Uterus (tissue), 4 donors: ENCODE data around the gene ZC3H12D. TPM values are rescaled to one million over a fixed set of nuclear protein-coding genes. Genes with fewer than 3 reads are reported as not detected.

Experiments
- DNase-seq, 2 donors: peaks; one replicate each; pipeline ENCODE4 v3.0.0-alpha.2; 2019 to 2020
- H3K27ac ChIP-seq, 2 donors: fragments of 200-600 bp; sonication (generic); 1 replicate in 1 of 2; 2 replicates in 1 of 2; pipeline ENCODE4 v1.5.1; 2016 to 2018
- H3K27me3 ChIP-seq, 2 donors: fragments of 200-600 bp; sonication (generic); one replicate each; pipeline ENCODE4 v1.5.1; 2018 to 2019; ENCODE audit warnings: control low read depth in 1 of 2
- H3K36me3 ChIP-seq, 2 donors: fragments of 200-600 bp; sonication (generic); one replicate each; pipeline ENCODE4 v1.5.1; 2019; ENCODE audit warnings: control low read depth in 1 of 2
- H3K4me1 ChIP-seq, 2 donors: fragments of 200-600 bp; sonication (generic); one replicate each; pipeline ENCODE4 v1.5.1; 2018 to 2019; ENCODE audit warnings: control low read depth in 1 of 2
- H3K4me3 ChIP-seq, 2 donors: fragments of 200-600 bp; sonication (generic); 1 replicate in 1 of 2; 2 replicates in 1 of 2; pipeline ENCODE4 v1.5.1; 2018 to 2019; ENCODE audit warnings: mild to moderate bottlenecking in 1 of 2
- H3K9me3 ChIP-seq, 2 donors: fragments of 200-600 bp; sonication (generic); one replicate each; pipeline ENCODE4 v1.5.1; 2019; ENCODE audit warnings: control low read depth in 1 of 2
- POLR2A ChIP-seq, 2 donors: fragments of 450-650 bp; IDR thresholded peaks; one replicate each; pipeline ENCODE4 v1.6.1; 2016; ENCODE audit warnings: antibody characterized with exemption in 2 of 2, mild to moderate bottlenecking in 1 of 2, moderate library complexity in 1 of 2
- intact Hi-C: fragments of 100-400 bp; cut with DNase I; formaldehyde crosslinking; loops from one replicate; pipeline ENCODE4 v1.15.1; 2023; ENCODE audit warnings: low total_unique reads
- total RNA-seq, 4 donors: library from RNA; depleted of rRNA in 3 of 4; stranded (reverse); fragments of >200 nt in 3 of 4; gene quantifications; one replicate each; pipeline versions ENCODE4 v1.1.0 to v1.2.4, GENCODE V29; 2014 to 2023
- TF ChIP-seq, protein P1 (sequence below), 4 experiments: fragments of 200-600 bp in 2 of 4; fragments of 450-650 bp in 2 of 4; sonication (generic) in 2 of 4; IDR thresholded peaks; one replicate each; pipeline ENCODE4 v1.5.1; 2016 to 2019; ENCODE audit warnings: antibody characterized with exemption in 4 of 4, mild to moderate bottlenecking in 2 of 4, moderate library complexity in 1 of 4
- donor health status: DM: yes; HTN: yes; CAD: no.

ZC3H12D gene
- total RNA-seq, 4 donors from 2014 or later = 0.26 to 1.7 (median 0.40) TPM; not detected in 1

- peak overlapping the region; percentile 1 to 32 for H3K4me3 ChIP-seq
- peaks cover 0 to 14% of the 10 kb centered on the region in 2 donors for H3K4me1 ChIP-seq
- no peaks in the 10 kb centered on the region for H3K27me3 ChIP-seq
- intact Hi-C loops = no loop called here
- H3K27ac ChIP-seq = no peak overlapping the region
- no peaks in the 10 kb centered on the region for H3K36me3 ChIP-seq
- TF ChIP-seq POLR2A (IDR thresholded peaks at IDR 0.05) = no peak
- TF ChIP-seq, protein P1, sequence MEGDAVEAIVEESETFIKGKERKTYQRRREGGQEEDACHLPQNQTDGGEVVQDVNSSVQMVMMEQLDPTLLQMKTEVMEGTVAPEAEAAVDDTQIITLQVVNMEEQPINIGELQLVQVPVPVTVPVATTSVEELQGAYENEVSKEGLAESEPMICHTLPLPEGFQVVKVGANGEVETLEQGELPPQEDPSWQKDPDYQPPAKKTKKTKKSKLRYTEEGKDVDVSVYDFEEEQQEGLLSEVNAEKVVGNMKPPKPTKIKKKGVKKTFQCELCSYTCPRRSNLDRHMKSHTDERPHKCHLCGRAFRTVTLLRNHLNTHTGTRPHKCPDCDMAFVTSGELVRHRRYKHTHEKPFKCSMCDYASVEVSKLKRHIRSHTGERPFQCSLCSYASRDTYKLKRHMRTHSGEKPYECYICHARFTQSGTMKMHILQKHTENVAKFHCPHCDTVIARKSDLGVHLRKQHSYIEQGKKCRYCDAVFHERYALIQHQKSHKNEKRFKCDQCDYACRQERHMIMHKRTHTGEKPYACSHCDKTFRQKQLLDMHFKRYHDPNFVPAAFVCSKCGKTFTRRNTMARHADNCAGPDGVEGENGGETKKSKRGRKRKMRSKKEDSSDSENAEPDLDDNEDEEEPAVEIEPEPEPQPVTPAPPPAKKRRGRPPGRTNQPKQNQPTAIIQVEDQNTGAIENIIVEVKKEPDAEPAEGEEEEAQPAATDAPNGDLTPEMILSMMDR (IDR thresholded peaks at IDR 0.05) = no peak
- no peak for DNase-seq
- H3K9me3 ChIP-seq = no peaks in the 10 kb centered on the region
Observed at GRCh38 chr6:149451376-149452036, 33.3 kb downstream of the ZC3H12D start.

DNA sequence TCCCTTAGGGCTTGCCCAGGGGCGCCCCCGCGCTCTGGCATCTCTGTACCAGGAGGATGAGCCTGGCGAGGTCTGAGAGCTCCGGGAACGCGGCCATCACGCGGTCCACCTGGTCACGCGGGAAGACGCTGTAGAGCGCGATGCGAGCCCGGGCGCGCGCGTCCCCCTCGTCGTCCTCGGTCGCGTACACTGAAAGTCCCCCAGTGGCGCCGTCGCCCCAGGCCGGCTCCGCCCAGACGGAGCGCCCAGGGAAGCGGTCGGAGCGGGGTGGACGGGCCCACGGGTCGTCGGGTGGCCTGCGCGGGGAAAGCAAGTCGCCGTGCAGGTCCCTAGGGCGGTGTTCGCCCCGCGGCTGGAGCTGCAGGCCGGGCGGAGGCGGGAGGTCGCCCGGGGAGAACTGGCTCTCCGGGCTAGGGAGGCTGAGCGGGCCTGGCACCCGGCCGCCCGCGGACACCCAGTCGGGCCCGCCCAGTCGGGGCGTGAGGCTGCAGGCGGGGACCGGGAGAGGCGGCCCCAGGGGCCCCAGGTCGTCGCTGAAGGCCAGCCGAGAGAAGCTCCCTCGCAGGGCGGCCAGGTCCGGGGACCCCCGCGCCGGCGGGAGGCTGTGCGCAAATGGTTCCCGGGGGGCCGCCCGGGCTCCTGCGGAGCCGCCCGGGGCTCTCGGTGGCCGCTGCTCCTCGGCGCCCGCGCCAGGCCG, 34.0 kb downstream of the ZC3H12D start:
- peak overlapping the region; percentile 1 to 32 for H3K4me3 ChIP-seq
- peak in 1 of 2 donors; percentile 35 for DNase-seq
- H3K27ac ChIP-seq = no peak overlapping the region
- no peaks in the 10 kb centered on the region for H3K27me3 ChIP-seq
- H3K4me1 ChIP-seq = peaks cover 0 to 14% of the 10 kb centered on the region in 2 donors
- TF ChIP-seq, protein P1 (IDR thresholded peaks at IDR 0.05) = no peak
- no peak for TF ChIP-seq POLR2A (IDR thresholded peaks at IDR 0.05)
- H3K36me3 ChIP-seq = no peaks in the 10 kb centered on the region
- H3K9me3 ChIP-seq = no peaks in the 10 kb centered on the region
- intact Hi-C loops = no loop called here

DNA sequence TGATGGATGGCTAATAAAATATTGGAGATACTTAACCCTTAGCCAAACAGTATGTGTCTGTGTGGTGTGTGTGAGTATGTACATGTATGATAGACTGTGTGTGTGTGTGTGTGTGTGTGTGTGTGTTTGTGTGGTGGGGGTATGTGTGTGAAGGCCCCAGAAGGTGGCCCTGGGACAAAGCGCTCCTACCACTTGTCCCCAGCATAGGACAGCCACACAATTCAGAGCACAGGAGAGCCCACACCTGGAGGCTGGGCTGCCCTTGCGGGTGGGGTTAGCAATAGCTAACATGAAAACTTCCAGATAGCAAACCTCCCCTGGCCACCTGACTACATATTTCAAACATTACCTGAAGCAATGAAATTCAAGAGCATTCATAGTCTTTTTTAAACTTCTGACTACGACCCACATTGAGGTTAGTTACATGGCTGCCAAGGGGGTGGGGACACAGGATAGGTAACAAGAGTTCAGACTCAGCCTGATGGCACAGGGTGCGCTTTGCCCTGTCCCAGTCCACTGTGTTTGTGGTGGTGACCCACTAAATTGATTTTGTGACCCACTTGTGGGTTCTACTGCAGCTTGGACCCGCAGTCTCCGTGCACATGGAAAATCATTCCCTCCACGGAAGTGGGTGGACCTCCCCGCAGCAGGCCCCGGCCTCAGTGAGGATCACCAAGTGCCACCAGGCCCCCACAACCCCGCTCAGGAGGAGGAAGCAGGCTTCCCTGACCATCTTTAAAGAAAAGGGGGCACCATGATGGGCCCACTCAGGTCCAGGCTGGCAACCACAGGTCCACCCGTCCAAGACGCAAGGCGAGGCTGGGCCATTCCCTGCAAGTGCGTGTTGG, 34.8 kb downstream of the ZC3H12D start:
- DNase-seq = no peak
- Histone ChIP-seq H3K4me3 (peak overlapping the region in 1 of 2 donors; percentile 32), H3K27ac (no peak overlapping the region), H3K27me3 (no peaks in the 10 kb centered on the region), H3K9me3 (no peaks in the 10 kb centered on the region), H3K36me3 (no peaks in the 10 kb centered on the region), H3K4me1 (peaks cover 0 to 14% of the 10 kb centered on the region in 2 donors)
- intact Hi-C loops = no loop called here
- TF ChIP-seq, protein P1 (IDR thresholded peaks at IDR 0.05) = no peak
- TF ChIP-seq POLR2A (IDR thresholded peaks at IDR 0.05) = no peak

GRCh38 chr6:149448821-149449453, 35.9 kb downstream of the ZC3H12D start:
- intact Hi-C loops = no loop called here
- no peak for DNase-seq
- H3K4me1 ChIP-seq = peaks cover 0 to 5% of the 10 kb centered on the region in 2 donors
- no peaks in the 10 kb centered on the region for H3K36me3 ChIP-seq
- no peak overlapping the region for H3K4me3 ChIP-seq
- H3K27me3 ChIP-seq = no peaks in the 10 kb centered on the region
- H3K27ac ChIP-seq = no peak overlapping the region
- no peaks in the 10 kb centered on the region for H3K9me3 ChIP-seq
- TF ChIP-seq, protein P1 (IDR thresholded peaks at IDR 0.05) = no peak
- TF ChIP-seq POLR2A (IDR thresholded peaks at IDR 0.05) = no peak
